Stomach (tissue), 4 donors: Measurements from ENCODE around the gene TUBGCP2.

Source experiments
- CTCF ChIP-seq, 7 experiments: fragments of 450-650 bp in 4 of 7; fragments of 200-600 bp in 3 of 7; sonication (generic) in 3 of 7; IDR thresholded peaks; one replicate each; pipeline ENCODE4 v1.5.1; 2016 to 2019; ENCODE audit warnings: antibody characterized with exemption in 7 of 7, control low read depth in 2 of 7, mild to moderate bottlenecking in 1 of 7
- EP300 ChIP-seq: sonication (generic); formaldehyde crosslinking; IDR thresholded peaks from one replicate; pipeline ENCODE4 v1.6.1; 2017; ENCODE audit warnings: antibody characterized with exemption
- POLR2A ChIP-seq, 4 donors: fragments of 450-650 bp; IDR thresholded peaks; one replicate each; pipeline ENCODE4 v1.6.1; 2016; ENCODE audit warnings: antibody characterized with exemption in 4 of 4, control low read depth in 2 of 4, mild to moderate bottlenecking in 1 of 4, moderate library complexity in 1 of 4

DNA sequence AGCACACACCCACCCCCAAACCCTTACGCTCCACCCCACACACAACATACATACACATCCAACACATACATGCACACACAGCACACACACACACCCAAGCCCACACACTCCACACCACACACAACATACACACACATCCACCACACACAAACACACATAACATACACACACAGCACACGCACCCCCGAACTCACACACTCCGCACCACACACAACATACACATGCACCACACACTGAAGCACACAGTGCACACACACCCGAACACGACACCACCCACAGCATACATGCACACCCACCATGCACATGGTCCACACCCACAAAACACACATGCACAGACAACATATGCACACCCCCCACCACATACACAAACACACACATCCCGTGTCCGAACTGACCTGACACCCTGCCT is 40.5 kb upstream of the TUBGCP2 start:
- no peak for TF ChIP-seq POLR2A (IDR thresholded peaks at IDR 0.05)
- no peak for TF ChIP-seq CTCF (IDR thresholded peaks at IDR 0.05)
- no peak for TF ChIP-seq EP300
